ENCODE results near the gene SLC22A12. TPM values are rescaled to one million over a fixed set of nuclear protein-coding genes. Genes with fewer than 3 reads are reported as not detected.

SLC22A12 gene
- total RNA-seq, 1 donor from 2014 or later, result not detected

- H3K9me3 Mint-ChIP-seq (ENCODE audit: unreplicated experiment), result no peaks in the 10 kb centered on the region
- peaks cover 24% of the 10 kb centered on the region for H3K27me3 Mint-ChIP-seq (ENCODE audit: unreplicated experiment)
- H3K27ac Mint-ChIP-seq (ENCODE audit: unreplicated experiment), result no peak overlapping the region
- peaks cover 5% of the 10 kb centered on the region for H3K4me1 Mint-ChIP-seq (ENCODE audit: unreplicated experiment)
- H3K4me3 Mint-ChIP-seq (ENCODE audit: unreplicated experiment), result no peak overlapping the region
- DNase-seq (ENCODE audit: extremely low spot score, unreplicated experiment), result no peak
- no peaks in the 10 kb centered on the region for H3K36me3 Mint-ChIP-seq (ENCODE audit: unreplicated experiment)
- TF ChIP-seq, protein P1, sequence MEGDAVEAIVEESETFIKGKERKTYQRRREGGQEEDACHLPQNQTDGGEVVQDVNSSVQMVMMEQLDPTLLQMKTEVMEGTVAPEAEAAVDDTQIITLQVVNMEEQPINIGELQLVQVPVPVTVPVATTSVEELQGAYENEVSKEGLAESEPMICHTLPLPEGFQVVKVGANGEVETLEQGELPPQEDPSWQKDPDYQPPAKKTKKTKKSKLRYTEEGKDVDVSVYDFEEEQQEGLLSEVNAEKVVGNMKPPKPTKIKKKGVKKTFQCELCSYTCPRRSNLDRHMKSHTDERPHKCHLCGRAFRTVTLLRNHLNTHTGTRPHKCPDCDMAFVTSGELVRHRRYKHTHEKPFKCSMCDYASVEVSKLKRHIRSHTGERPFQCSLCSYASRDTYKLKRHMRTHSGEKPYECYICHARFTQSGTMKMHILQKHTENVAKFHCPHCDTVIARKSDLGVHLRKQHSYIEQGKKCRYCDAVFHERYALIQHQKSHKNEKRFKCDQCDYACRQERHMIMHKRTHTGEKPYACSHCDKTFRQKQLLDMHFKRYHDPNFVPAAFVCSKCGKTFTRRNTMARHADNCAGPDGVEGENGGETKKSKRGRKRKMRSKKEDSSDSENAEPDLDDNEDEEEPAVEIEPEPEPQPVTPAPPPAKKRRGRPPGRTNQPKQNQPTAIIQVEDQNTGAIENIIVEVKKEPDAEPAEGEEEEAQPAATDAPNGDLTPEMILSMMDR (IDR thresholded peaks at IDR 0.05), result no peak
These were observed 20.7 kb upstream of the SLC22A12 start for GRCh38 chr11:64570341-64570740.

GRCh38 chr11:64571050-64571409 is 20.0 kb upstream of the SLC22A12 start:
- Mint-ChIP-seq H3K9me3 (ENCODE audit: unreplicated experiment) (no peaks in the 10 kb centered on the region), H3K27me3 (ENCODE audit: unreplicated experiment) (peaks cover 26% of the 10 kb centered on the region), H3K4me1 (ENCODE audit: unreplicated experiment) (peaks cover 5% of the 10 kb centered on the region), H3K4me3 (ENCODE audit: unreplicated experiment) (no peak overlapping the region), H3K36me3 (ENCODE audit: unreplicated experiment) (no peaks in the 10 kb centered on the region), H3K27ac (ENCODE audit: unreplicated experiment) (no peak overlapping the region)
- DNase-seq (ENCODE audit: extremely low spot score, unreplicated experiment), result no peak
- TF ChIP-seq, protein P1 (IDR thresholded peaks at IDR 0.05), result no peak

- no peaks in the 10 kb centered on the region for H3K36me3 Mint-ChIP-seq (ENCODE audit: unreplicated experiment)
- no peak overlapping the region for H3K27ac Mint-ChIP-seq (ENCODE audit: unreplicated experiment)
- H3K9me3 Mint-ChIP-seq (ENCODE audit: unreplicated experiment), result no peaks in the 10 kb centered on the region
- peaks cover 29% of the 10 kb centered on the region for H3K27me3 Mint-ChIP-seq (ENCODE audit: unreplicated experiment)
- H3K4me3 Mint-ChIP-seq (ENCODE audit: unreplicated experiment), result no peak overlapping the region
- TF ChIP-seq, protein P1 (IDR thresholded peaks at IDR 0.05), result no peak
- peaks cover 2% of the 10 kb centered on the region for H3K4me1 Mint-ChIP-seq (ENCODE audit: unreplicated experiment)
- DNase-seq (ENCODE audit: extremely low spot score, unreplicated experiment), result no peak
These were observed 19.5 kb upstream of the SLC22A12 start for GRCh38 chr11:64571410-64572091.

DNA sequence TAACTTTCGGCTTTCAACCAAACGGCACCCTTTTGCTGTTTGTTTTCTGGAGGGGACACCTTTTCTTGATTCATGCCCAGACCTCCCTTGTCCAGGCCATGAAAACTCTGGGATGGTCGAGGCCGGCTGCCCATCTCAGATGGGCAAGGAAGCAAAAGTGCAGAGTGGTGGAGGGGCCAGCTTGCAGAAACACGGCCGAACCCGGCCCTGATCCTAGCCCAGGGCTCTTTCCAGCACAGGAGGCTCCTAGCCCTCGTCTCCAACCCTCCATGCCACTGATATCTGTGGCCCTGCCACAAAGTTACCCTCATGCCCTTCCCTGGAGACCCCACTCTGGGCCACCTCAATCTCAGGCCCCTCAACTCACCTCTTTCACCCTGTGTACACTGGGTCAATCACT is 18.9 kb upstream of the SLC22A12 start:
- no peak overlapping the region for H3K27ac Mint-ChIP-seq (ENCODE audit: unreplicated experiment)
- H3K4me3 Mint-ChIP-seq (ENCODE audit: unreplicated experiment), result no peak overlapping the region
- H3K36me3 Mint-ChIP-seq (ENCODE audit: unreplicated experiment), result no peaks in the 10 kb centered on the region
- H3K4me1 Mint-ChIP-seq (ENCODE audit: unreplicated experiment), result no peaks in the 10 kb centered on the region
- no peaks in the 10 kb centered on the region for H3K9me3 Mint-ChIP-seq (ENCODE audit: unreplicated experiment)
- TF ChIP-seq, protein P1 (IDR thresholded peaks at IDR 0.05), result no peak
- no peak for DNase-seq (ENCODE audit: extremely low spot score, unreplicated experiment)
- H3K27me3 Mint-ChIP-seq (ENCODE audit: unreplicated experiment), result peaks cover 30% of the 10 kb centered on the region

- Mint-ChIP-seq H3K4me1 (ENCODE audit: unreplicated experiment) (no peaks in the 10 kb centered on the region), H3K36me3 (ENCODE audit: unreplicated experiment) (no peaks in the 10 kb centered on the region), H3K27ac (ENCODE audit: unreplicated experiment) (no peak overlapping the region), H3K9me3 (ENCODE audit: unreplicated experiment) (no peaks in the 10 kb centered on the region), H3K27me3 (ENCODE audit: unreplicated experiment) (peaks cover 32% of the 10 kb centered on the region), H3K4me3 (ENCODE audit: unreplicated experiment) (no peak overlapping the region)
- DNase-seq (ENCODE audit: extremely low spot score, unreplicated experiment), result no peak
- TF ChIP-seq, protein P1 (IDR thresholded peaks at IDR 0.05), result no peak
These were observed 13.8 kb upstream of the SLC22A12 start for GRCh38 chr11:64577202-64577601.
